Measurements from ENCODE around the gene NFASC.

Gene NFASC

GRCh38 chr1:205038132-205038786 lies 167.6 kb downstream of the NFASC start:
- Histone ChIP-seq H3K36me3 (ENCODE audit: control insufficient read depth, low read depth, low read length) (no peaks in the 10 kb centered on the region), H3K4me1 (ENCODE audit: control insufficient read depth, low read depth, low read length) (no peaks in the 10 kb centered on the region), H3K9ac (ENCODE audit: low read length) (no peak overlapping the region), H3K27me3 (ENCODE audit: control insufficient read depth, insufficient read depth, low read length) (peaks cover 22% of the 10 kb centered on the region), H3K4me3 (ENCODE audit: low read length) (no peak overlapping the region), H3K9me3 (ENCODE audit: control insufficient read depth, low read depth, low read length) (no peaks in the 10 kb centered on the region), H3K27ac (ENCODE audit: low read length) (no peak overlapping the region)

- Histone ChIP-seq H3K36me3 (ENCODE audit: control insufficient read depth, low read depth, low read length) (no peaks in the 10 kb centered on the region), H3K9me3 (ENCODE audit: control insufficient read depth, low read depth, low read length) (no peaks in the 10 kb centered on the region), H3K4me1 (ENCODE audit: control insufficient read depth, low read depth, low read length) (peaks cover 20% of the 10 kb centered on the region), H3K27me3 (ENCODE audit: control insufficient read depth, insufficient read depth, low read length) (peaks cover 44% of the 10 kb centered on the region), H3K9ac (ENCODE audit: low read length) (no peak overlapping the region), H3K27ac (ENCODE audit: low read length) (no peak overlapping the region), H3K4me3 (ENCODE audit: low read length) (no peak overlapping the region)
These were observed 170.5 kb downstream of the NFASC start for GRCh38 chr1:205041001-205041715.

- no peak overlapping the region for H3K9ac ChIP-seq (ENCODE audit: low read length)
- H3K4me3 ChIP-seq (ENCODE audit: low read length), result no peak overlapping the region
- H3K9me3 ChIP-seq (ENCODE audit: control insufficient read depth, low read depth, low read length), result no peaks in the 10 kb centered on the region
- H3K36me3 ChIP-seq (ENCODE audit: control insufficient read depth, low read depth, low read length), result no peaks in the 10 kb centered on the region
- H3K27me3 ChIP-seq (ENCODE audit: control insufficient read depth, insufficient read depth, low read length), result peaks cover 44% of the 10 kb centered on the region
- no peak overlapping the region for H3K27ac ChIP-seq (ENCODE audit: low read length)
- peaks cover 20% of the 10 kb centered on the region for H3K4me1 ChIP-seq (ENCODE audit: control insufficient read depth, low read depth, low read length)
These were observed 171.6 kb downstream of the NFASC start for GRCh38 chr1:205041998-205042910.

- H3K36me3 ChIP-seq (ENCODE audit: control insufficient read depth, low read depth, low read length), result no peaks in the 10 kb centered on the region
- no peaks in the 10 kb centered on the region for H3K9me3 ChIP-seq (ENCODE audit: control insufficient read depth, low read depth, low read length)
- H3K4me3 ChIP-seq (ENCODE audit: low read length), result peak within 1 kb of the TSS; percentile 40
- peaks cover 44% of the 10 kb centered on the region for H3K27me3 ChIP-seq (ENCODE audit: control insufficient read depth, insufficient read depth, low read length)
- H3K9ac ChIP-seq (ENCODE audit: low read length), result no peak within 1 kb of the TSS
- H3K4me1 ChIP-seq (ENCODE audit: control insufficient read depth, low read depth, low read length), result peaks cover 20% of the 10 kb centered on the region
- no peak within 1 kb of the TSS for H3K27ac ChIP-seq (ENCODE audit: low read length)
These were observed 172.5 kb downstream of the NFASC start, which contains the start of gene CNTN2 for GRCh38 chr1:205042911-205043806. Gene CNTN2, plus strand, starts transcription at chr1:205043212. Its CDS starts 9,974 bp downstream, at chr1:205053186.

GRCh38 chr1:205043866-205044265 lies 173.2 kb downstream of the NFASC start:
- no peaks in the 10 kb centered on the region for H3K9me3 ChIP-seq (ENCODE audit: control insufficient read depth, low read depth, low read length)
- peaks cover 20% of the 10 kb centered on the region for H3K4me1 ChIP-seq (ENCODE audit: control insufficient read depth, low read depth, low read length)
- no peak overlapping the region for H3K27ac ChIP-seq (ENCODE audit: low read length)
- H3K27me3 ChIP-seq (ENCODE audit: control insufficient read depth, insufficient read depth, low read length), result peaks cover 44% of the 10 kb centered on the region
- H3K4me3 ChIP-seq (ENCODE audit: low read length), result peak overlapping the region; percentile 40
- no peak overlapping the region for H3K9ac ChIP-seq (ENCODE audit: low read length)
- H3K36me3 ChIP-seq (ENCODE audit: control insufficient read depth, low read depth, low read length), result no peaks in the 10 kb centered on the region

GRCh38 chr1:205044741-205045140 lies 174.1 kb downstream of the NFASC start:
- Histone ChIP-seq H3K4me3 (ENCODE audit: low read length) (no peak overlapping the region), H3K36me3 (ENCODE audit: control insufficient read depth, low read depth, low read length) (no peaks in the 10 kb centered on the region), H3K9me3 (ENCODE audit: control insufficient read depth, low read depth, low read length) (no peaks in the 10 kb centered on the region), H3K27ac (ENCODE audit: low read length) (no peak overlapping the region), H3K9ac (ENCODE audit: low read length) (no peak overlapping the region), H3K4me1 (ENCODE audit: control insufficient read depth, low read depth, low read length) (peaks cover 20% of the 10 kb centered on the region), H3K27me3 (ENCODE audit: control insufficient read depth, insufficient read depth, low read length) (peaks cover 44% of the 10 kb centered on the region)

- H3K36me3 ChIP-seq (ENCODE audit: control insufficient read depth, low read depth, low read length), result no peaks in the 10 kb centered on the region
- H3K27ac ChIP-seq (ENCODE audit: low read length), result no peak overlapping the region
- no peak overlapping the region for H3K4me3 ChIP-seq (ENCODE audit: low read length)
- H3K4me1 ChIP-seq (ENCODE audit: control insufficient read depth, low read depth, low read length), result peaks cover 20% of the 10 kb centered on the region
- H3K27me3 ChIP-seq (ENCODE audit: control insufficient read depth, insufficient read depth, low read length), result peaks cover 44% of the 10 kb centered on the region
- H3K9ac ChIP-seq (ENCODE audit: low read length), result no peak overlapping the region
- no peaks in the 10 kb centered on the region for H3K9me3 ChIP-seq (ENCODE audit: control insufficient read depth, low read depth, low read length)
These were observed 174.5 kb downstream of the NFASC start for GRCh38 chr1:205045146-205045545.

GRCh38 chr1:205046870-205047269 lies 176.2 kb downstream of the NFASC start:
- Histone ChIP-seq H3K4me1 (ENCODE audit: control insufficient read depth, low read depth, low read length) (peaks cover 20% of the 10 kb centered on the region), H3K27me3 (ENCODE audit: control insufficient read depth, insufficient read depth, low read length) (peaks cover 34% of the 10 kb centered on the region), H3K4me3 (ENCODE audit: low read length) (no peak overlapping the region), H3K9ac (ENCODE audit: low read length) (no peak overlapping the region), H3K9me3 (ENCODE audit: control insufficient read depth, low read depth, low read length) (no peaks in the 10 kb centered on the region), H3K36me3 (ENCODE audit: control insufficient read depth, low read depth, low read length) (no peaks in the 10 kb centered on the region), H3K27ac (ENCODE audit: low read length) (no peak overlapping the region)

GRCh38 chr1:205047764-205048231 lies 177.1 kb downstream of the NFASC start:
- Histone ChIP-seq H3K4me1 (ENCODE audit: control insufficient read depth, low read depth, low read length) (peaks cover 20% of the 10 kb centered on the region), H3K27ac (ENCODE audit: low read length) (no peak overlapping the region), H3K9ac (ENCODE audit: low read length) (no peak overlapping the region), H3K27me3 (ENCODE audit: control insufficient read depth, insufficient read depth, low read length) (peaks cover 25% of the 10 kb centered on the region), H3K9me3 (ENCODE audit: control insufficient read depth, low read depth, low read length) (no peaks in the 10 kb centered on the region), H3K4me3 (ENCODE audit: low read length) (no peak overlapping the region), H3K36me3 (ENCODE audit: control insufficient read depth, low read depth, low read length) (no peaks in the 10 kb centered on the region)

GRCh38 chr1:205048382-205048781 lies 177.7 kb downstream of the NFASC start:
- Histone ChIP-seq H3K9ac (ENCODE audit: low read length) (no peak overlapping the region), H3K27me3 (ENCODE audit: control insufficient read depth, insufficient read depth, low read length) (peaks cover 21% of the 10 kb centered on the region), H3K36me3 (ENCODE audit: control insufficient read depth, low read depth, low read length) (no peaks in the 10 kb centered on the region), H3K4me3 (ENCODE audit: low read length) (no peak overlapping the region), H3K27ac (ENCODE audit: low read length) (no peak overlapping the region), H3K4me1 (ENCODE audit: control insufficient read depth, low read depth, low read length) (peaks cover 19% of the 10 kb centered on the region), H3K9me3 (ENCODE audit: control insufficient read depth, low read depth, low read length) (no peaks in the 10 kb centered on the region)
